Large intestine (tissue), 3 donors: ENCODE data around the gene TPCN1. TPM values are rescaled to one million over a fixed set of nuclear protein-coding genes. Genes with fewer than 3 reads are reported as not detected.

Source experiments
- DNase-seq, 2 donors: peaks; one replicate each; pipeline versions ENCODE4 v3.0.0 to v3.0.0-alpha.2; 2013
- H3K27ac ChIP-seq: one replicate; pipeline ENCODE4 v1.5.1; 2013; ENCODE audit warnings: low read length
- H3K27me3 ChIP-seq: 2 replicates; pipeline ENCODE4 v1.6.1; 2013; ENCODE audit warnings: low read length; ENCODE audit not compliant: control insufficient read depth, insufficient read depth
- H3K36me3 ChIP-seq: 2 replicates; pipeline ENCODE4 v1.6.1; 2013; ENCODE audit warnings: low read length; ENCODE audit not compliant: control insufficient read depth, insufficient read depth
- H3K4me1 ChIP-seq: one replicate; pipeline ENCODE4 v1.6.1; 2013; ENCODE audit warnings: low read length; ENCODE audit not compliant: control insufficient read depth, insufficient read depth
- H3K4me3 ChIP-seq: one replicate; pipeline ENCODE4 v1.5.1; 2013; ENCODE audit warnings: low read length
- H3K9me3 ChIP-seq: one replicate; pipeline ENCODE4 v1.6.1; 2013; ENCODE audit warnings: mild to moderate bottlenecking, low read depth, low read length, moderate library complexity; ENCODE audit not compliant: control insufficient read depth
- WGBS: methylation state at CpG from one replicate; pipeline ENCODE4 v1.1.5; 2013; ENCODE audit warnings: low lambda C conversion rate; ENCODE audit not compliant: insufficient coverage; 5-methylcytosine and 5-hydroxymethylcytosine counted together
- polyA plus RNA-seq: library from polyadenylated mRNA; unstranded; fragments of 120-200 nt; gene quantifications from one replicate; pipeline ENCODE4 v1.2.1, GENCODE V29; 2013

The TPCN1 gene
- polyA plus RNA-seq, 1 donor: 65.5 TPM

DNA sequence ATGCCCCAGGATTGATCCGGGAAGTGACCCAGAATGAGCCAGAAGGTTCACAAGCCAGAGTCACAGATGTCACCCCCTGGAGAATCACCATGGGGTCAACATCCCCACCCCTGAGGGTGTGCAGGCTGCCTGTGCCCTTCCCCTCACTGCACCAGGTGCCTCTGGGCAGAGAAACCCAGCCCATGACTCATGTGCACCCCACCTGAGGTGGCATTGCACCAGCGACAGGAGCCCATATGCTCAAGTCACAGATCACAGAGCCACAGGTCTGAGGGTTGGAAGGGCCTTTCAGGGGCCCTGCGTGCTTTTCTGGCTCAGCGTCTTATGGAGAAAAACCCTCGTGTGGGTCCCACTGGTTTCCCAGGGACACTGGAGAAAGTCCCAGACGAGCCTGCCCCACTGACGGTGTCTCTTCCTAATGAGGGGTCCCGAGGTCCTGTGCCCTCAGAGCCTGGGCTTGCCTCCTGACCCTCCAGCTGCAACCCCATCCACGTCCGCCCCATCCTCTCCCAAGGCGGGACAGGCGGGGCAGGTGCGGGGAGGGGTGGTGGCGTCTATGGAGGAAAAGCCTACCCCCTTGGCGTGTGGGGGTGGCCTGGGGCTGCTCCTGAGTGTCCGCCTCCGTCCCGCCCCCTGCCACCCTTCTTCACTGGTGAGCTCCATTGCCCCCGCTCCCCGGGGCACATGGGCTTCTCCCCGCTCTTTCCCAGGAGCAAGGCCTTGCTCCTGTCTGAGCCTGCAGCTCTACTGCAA lies 66.1 kb downstream of the TPCN1 start:
- no peaks in the 10 kb centered on the region for H3K9me3 ChIP-seq
- no peak overlapping the region for H3K27ac ChIP-seq
- H3K36me3 ChIP-seq: peaks cover 91% of the 10 kb centered on the region
- no peaks in the 10 kb centered on the region for H3K4me1 ChIP-seq
- H3K4me3 ChIP-seq: no peak overlapping the region
- DNase-seq: no peak
- WGBS: no CpG with 5 or more reads among the region's 21 CpGs
- no peaks in the 10 kb centered on the region for H3K27me3 ChIP-seq

DNA sequence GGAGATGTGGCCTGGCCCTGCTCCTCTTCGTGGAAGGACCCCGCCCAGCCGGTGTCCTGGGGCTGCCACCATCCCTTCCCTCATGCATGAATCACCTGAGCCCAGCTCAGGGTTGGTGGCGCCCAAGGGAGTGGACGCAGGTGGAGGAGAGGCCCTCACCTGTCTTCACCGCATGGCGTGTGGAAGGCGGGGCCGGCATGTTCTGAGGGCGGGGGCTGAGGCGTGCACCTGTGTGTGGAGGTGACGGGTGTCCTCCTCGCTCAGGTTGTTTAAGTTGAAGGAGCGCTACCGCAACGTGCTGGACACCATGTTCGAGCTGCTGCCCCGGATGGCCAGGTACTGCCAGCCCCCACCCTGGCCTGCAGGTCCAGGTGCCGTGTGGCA lies 66.6 kb downstream of the TPCN1 start:
- no peaks in the 10 kb centered on the region for H3K9me3 ChIP-seq
- H3K27me3 ChIP-seq: no peaks in the 10 kb centered on the region
- peaks cover 97% of the 10 kb centered on the region for H3K36me3 ChIP-seq
- no CpG with 5 or more reads among the region's 19 CpGs for WGBS
- no peak overlapping the region for H3K27ac ChIP-seq
- H3K4me3 ChIP-seq: no peak overlapping the region
- DNase-seq: no peak
- H3K4me1 ChIP-seq: no peaks in the 10 kb centered on the region

DNA sequence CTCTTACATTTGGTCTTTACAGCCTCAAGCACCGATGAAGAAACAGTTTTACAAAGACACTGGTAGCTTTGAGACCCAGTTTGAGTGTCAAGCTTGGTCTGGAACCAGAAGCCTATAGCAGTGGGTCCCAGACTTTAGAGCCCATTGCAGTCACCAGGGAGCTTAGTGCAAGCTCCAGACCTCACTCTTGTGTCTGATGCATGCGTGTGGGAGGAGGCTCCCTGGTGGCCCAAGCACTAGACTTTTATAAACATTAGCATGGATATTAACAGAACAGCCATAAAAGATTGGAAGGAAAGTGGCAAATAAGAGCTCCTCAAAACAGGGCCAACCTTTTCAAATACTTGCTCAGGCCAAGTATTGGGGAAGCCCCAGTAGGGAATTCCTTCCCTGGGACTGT lies 68.1 kb downstream of the TPCN1 start:
- no peaks in the 10 kb centered on the region for H3K9me3 ChIP-seq
- no CpG with 5 or more reads among the region's 2 CpGs for WGBS
- DNase-seq: no peak
- H3K27me3 ChIP-seq: no peaks in the 10 kb centered on the region
- peaks cover 97% of the 10 kb centered on the region for H3K36me3 ChIP-seq
- H3K4me1 ChIP-seq: no peaks in the 10 kb centered on the region
- H3K4me3 ChIP-seq: no peak overlapping the region
- H3K27ac ChIP-seq: no peak overlapping the region

DNA sequence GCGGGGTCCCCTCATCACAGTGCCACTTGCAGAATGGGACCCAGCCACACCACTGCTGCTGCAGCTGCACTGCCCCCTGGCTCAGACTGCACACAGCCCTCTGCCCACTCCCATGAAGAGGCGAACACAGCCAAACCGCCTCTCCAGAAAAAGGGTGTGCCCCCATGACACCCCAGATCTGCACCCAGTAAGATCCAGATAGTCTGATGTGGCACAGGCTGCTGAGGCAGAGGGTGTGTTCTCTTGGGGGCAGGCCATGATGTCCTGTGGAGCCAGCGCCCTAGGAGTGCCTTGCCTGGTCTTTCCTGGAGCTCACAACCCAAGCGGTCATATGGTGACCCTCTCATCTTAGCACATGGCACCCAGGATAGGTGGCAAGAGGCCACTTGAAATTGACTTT lies 69.2 kb downstream of the TPCN1 start:
- no peak for DNase-seq
- Histone ChIP-seq H3K36me3 (peaks cover 95% of the 10 kb centered on the region), H3K27ac (no peak overlapping the region), H3K27me3 (no peaks in the 10 kb centered on the region), H3K9me3 (no peaks in the 10 kb centered on the region), H3K4me1 (no peaks in the 10 kb centered on the region), H3K4me3 (no peak overlapping the region)
- no CpG with 5 or more reads among the region's 5 CpGs for WGBS

DNA sequence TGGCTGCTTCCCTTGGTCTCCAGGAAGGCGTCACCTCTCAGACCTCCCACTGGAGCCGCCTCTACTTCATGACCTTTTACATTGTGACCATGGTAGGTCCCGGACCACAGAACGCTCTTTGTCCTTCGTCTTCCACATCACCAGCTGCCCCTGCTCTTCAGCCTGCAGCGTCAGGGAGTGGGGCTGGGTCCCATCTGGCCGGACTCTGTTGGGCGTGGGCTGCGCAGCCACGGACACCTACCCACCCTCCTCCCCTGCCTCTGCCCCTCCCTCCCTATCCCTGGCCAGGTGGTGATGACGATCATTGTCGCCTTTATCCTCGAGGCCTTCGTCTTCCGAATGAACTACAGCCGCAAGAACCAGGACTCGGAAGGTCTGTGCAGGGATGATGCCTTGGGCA lies 70.3 kb downstream of the TPCN1 start:
- DNase-seq: no peak
- WGBS: no CpG with 5 or more reads among the region's 17 CpGs
- Histone ChIP-seq H3K27ac (no peak overlapping the region), H3K4me3 (no peak overlapping the region), H3K36me3 (peaks cover 94% of the 10 kb centered on the region), H3K4me1 (no peaks in the 10 kb centered on the region), H3K9me3 (no peaks in the 10 kb centered on the region), H3K27me3 (no peaks in the 10 kb centered on the region)

DNA sequence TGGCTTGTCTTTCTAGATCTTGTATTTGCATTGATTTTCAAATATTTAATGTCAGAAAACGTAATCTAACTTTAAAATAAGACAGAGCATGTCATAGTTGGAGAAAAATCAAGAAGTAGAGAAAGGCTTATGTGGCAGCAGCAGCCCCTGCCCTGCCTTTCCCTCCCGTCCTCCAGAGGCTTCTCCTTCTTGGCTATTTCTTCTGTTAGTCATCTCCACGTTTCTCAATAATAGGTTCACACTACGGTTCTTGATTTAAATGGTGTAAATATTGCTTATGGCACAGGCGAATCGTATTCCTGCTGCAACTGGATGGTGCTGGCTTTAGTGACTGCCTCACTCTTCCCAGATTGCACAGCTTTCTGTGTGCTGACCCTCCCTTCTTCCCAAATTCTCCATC lies 70.8 kb downstream of the TPCN1 start:
- no peak for DNase-seq
- Histone ChIP-seq H3K36me3 (peaks cover 95% of the 10 kb centered on the region), H3K9me3 (no peaks in the 10 kb centered on the region), H3K4me3 (no peak overlapping the region), H3K4me1 (no peaks in the 10 kb centered on the region), H3K27me3 (no peaks in the 10 kb centered on the region), H3K27ac (no peak overlapping the region)
- WGBS: 57% methylated on average over 1 of the region's 6 CpGs

DNA sequence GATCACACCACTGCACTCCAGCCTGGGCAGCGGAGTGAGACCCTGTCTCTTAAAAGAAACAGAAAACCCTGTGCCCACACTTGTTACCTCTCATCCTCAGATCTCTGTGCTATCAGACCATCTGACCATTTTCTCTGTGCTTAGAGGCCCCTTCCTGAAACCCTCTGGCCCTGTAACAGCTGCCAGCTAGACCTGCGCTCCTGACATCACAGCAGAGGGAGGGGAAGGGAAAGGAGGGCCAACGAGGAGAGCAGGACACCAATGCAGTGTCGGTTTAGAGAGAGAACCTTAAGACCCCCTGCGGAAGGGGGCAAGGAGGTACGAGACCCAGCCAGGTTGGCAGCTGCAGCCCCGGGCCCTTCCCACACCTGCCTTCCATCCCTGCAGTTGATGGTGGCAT lies 71.3 kb downstream of the TPCN1 start:
- WGBS: no CpG with 5 or more reads among the region's 7 CpGs
- peaks cover 94% of the 10 kb centered on the region for H3K36me3 ChIP-seq

GRCh38 chr12:113293100-113293499 lies 71.8 kb downstream of the TPCN1 start:
- WGBS: no CpG with 5 or more reads among the region's 10 CpGs
- no peaks in the 10 kb centered on the region for H3K9me3 ChIP-seq
- H3K36me3 ChIP-seq: peaks cover 94% of the 10 kb centered on the region
- H3K27ac ChIP-seq: no peak overlapping the region
- DNase-seq: no peak
- H3K27me3 ChIP-seq: no peaks in the 10 kb centered on the region
- no peak overlapping the region for H3K4me3 ChIP-seq
- no peaks in the 10 kb centered on the region for H3K4me1 ChIP-seq

More for the DNA sequence above, 71.3 kb downstream of the TPCN1 start:
- Histone ChIP-seq H3K4me1 (no peaks in the 10 kb centered on the region), H3K9me3 (no peaks in the 10 kb centered on the region), H3K27me3 (no peaks in the 10 kb centered on the region), H3K27ac (no peak overlapping the region), H3K4me3 (no peak overlapping the region)
- no peak for DNase-seq

GRCh38 chr12:113295886-113296556 lies 74.8 kb downstream of the TPCN1 start:
- Histone ChIP-seq H3K27me3 (no peaks in the 10 kb centered on the region), H3K9me3 (no peaks in the 10 kb centered on the region), H3K4me1 (peaks cover 16% of the 10 kb centered on the region), H3K36me3 (peaks cover 78% of the 10 kb centered on the region), H3K4me3 (no peak overlapping the region), H3K27ac (no peak overlapping the region)
- no peak for DNase-seq
- no CpG with 5 or more reads among the region's 24 CpGs for WGBS

DNA sequence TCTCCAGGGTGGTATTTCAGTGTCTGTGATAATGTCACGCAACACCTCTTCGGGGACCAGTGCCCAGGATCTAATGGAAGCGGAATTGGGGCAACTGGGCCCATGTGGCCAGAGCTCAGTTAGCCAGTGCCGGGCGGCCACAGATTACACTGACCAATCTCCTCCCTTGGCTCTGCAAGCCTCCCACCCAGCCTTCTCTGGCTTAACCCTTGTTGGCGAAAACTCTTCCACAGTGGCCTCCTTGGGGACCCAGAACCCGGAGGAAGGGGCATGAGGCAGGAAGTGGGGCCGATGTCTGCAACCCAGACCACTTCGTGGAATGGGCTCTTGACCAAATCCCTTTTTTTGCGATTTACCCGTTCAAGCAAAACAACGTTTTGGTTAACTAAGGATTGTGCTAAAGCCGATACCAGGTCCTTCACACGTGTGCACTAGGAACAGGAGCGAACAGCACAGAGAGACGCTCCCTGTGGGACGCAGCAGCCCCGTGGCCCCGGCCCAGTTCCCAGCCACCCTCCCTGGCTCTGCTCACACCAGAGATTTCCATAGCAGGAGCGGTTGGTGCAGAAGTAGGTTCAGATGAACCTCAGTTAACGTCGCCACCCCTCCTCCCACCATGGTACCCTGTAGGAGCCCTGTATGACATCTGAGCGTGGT lies 75.4 kb downstream of the TPCN1 start:
- no peaks in the 10 kb centered on the region for H3K27me3 ChIP-seq
- H3K9me3 ChIP-seq: no peaks in the 10 kb centered on the region
- peaks cover 16% of the 10 kb centered on the region for H3K4me1 ChIP-seq
- H3K36me3 ChIP-seq: peaks cover 71% of the 10 kb centered on the region
- DNase-seq: no peak
- no peak overlapping the region for H3K4me3 ChIP-seq
- H3K27ac ChIP-seq: no peak overlapping the region
- no CpG with 5 or more reads among the region's 23 CpGs for WGBS
